Measurements from ENCODE around the gene ANO8. TPM values are rescaled to one million over a fixed set of nuclear protein-coding genes. Genes with fewer than 3 reads are reported as not detected.

The ANO8 gene
- total and polyA plus RNA-seq, 11 donors = 4.8 to 11.0 (median 7.9) TPM

DNA sequence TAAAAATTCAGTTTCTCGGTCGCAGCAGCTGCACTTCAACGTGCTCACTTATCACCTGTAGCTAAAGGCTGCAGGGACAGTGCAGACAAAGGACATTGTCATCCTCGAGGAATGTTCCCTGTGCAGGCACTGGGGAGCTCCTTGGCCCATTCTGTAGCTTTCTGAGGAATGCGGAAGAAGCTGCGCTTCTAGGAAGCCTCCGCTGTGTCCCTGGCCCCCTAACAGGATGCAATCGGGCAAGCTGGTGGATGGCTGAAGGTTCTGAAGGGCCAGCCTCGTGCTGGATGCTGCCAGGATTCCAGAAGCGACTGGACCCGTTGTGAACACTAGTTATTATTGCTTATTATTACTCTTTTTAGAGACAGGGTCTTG, 8.1 kb downstream of the ANO8 start:
- no peak for TF ChIP-seq POLR2A (IDR thresholded peaks at IDR 0.05)
- TF ChIP-seq, protein P1, sequence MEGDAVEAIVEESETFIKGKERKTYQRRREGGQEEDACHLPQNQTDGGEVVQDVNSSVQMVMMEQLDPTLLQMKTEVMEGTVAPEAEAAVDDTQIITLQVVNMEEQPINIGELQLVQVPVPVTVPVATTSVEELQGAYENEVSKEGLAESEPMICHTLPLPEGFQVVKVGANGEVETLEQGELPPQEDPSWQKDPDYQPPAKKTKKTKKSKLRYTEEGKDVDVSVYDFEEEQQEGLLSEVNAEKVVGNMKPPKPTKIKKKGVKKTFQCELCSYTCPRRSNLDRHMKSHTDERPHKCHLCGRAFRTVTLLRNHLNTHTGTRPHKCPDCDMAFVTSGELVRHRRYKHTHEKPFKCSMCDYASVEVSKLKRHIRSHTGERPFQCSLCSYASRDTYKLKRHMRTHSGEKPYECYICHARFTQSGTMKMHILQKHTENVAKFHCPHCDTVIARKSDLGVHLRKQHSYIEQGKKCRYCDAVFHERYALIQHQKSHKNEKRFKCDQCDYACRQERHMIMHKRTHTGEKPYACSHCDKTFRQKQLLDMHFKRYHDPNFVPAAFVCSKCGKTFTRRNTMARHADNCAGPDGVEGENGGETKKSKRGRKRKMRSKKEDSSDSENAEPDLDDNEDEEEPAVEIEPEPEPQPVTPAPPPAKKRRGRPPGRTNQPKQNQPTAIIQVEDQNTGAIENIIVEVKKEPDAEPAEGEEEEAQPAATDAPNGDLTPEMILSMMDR (IDR thresholded peaks at IDR 0.05) = no peak
- Histone ChIP-seq H3K4me3 (no peak overlapping the region), H3K4me1 (peaks cover 0 to 21% (median 0%) of the 10 kb centered on the region in 12 donors), H3K9me3 (no peaks in the 10 kb centered on the region), H3K27ac (no peak overlapping the region), H3K27me3 (peaks cover 0 to 17% (median 0%) of the 10 kb centered on the region in 9 donors), H3K36me3 (peaks cover 0 to 31% (median 5%) of the 10 kb centered on the region in 9 donors)
- intact Hi-C loops (cut with DNase I) = no loop called here
- ATAC-seq (no peak), DNase-seq (no peak)
- 79 to 83% (median 80%) methylated on average over 11 of the region's 11 CpGs for WGBS, 4 donors

- Histone ChIP-seq H3K27ac (no peak overlapping the region), H3K36me3 (peaks cover 0 to 36% (median 10%) of the 10 kb centered on the region in 9 donors)
- intact Hi-C loops (cut with DNase I) = no loop called here
These were observed 8.6 kb downstream of the ANO8 start for GRCh38 chr19:17325881-17326594.

GRCh38 chr19:17325133-17325532, 9.5 kb downstream of the ANO8 start:
- H3K36me3 ChIP-seq = peaks cover 0 to 38% (median 18%) of the 10 kb centered on the region in 9 donors
- intact Hi-C loops (cut with DNase I) = no loop called here
- ATAC-seq (no peak), DNase-seq (no peak)
- no peaks in the 10 kb centered on the region for H3K9me3 ChIP-seq
- no peak overlapping the region for H3K4me3 ChIP-seq
- H3K27ac ChIP-seq = no peak overlapping the region
- no peak for TF ChIP-seq POLR2A (IDR thresholded peaks at IDR 0.05)
- TF ChIP-seq, protein P1 (IDR thresholded peaks at IDR 0.05) = no peak
- H3K27me3 ChIP-seq = peaks cover 0 to 14% (median 0%) of the 10 kb centered on the region in 9 donors
- H3K4me1 ChIP-seq = peaks cover 0 to 21% (median 0%) of the 10 kb centered on the region in 12 donors
- WGBS, 4 donors = 96 to 100% (median 97%) methylated on average over 20 of the region's 20 CpGs

More at GRCh38 chr19:17325881-17326594, 8.6 kb downstream of the ANO8 start:
- DNase-seq = peak in 1 of 5 donors; percentile 58
- Histone ChIP-seq H3K9me3 (no peaks in the 10 kb centered on the region), H3K4me1 (peaks cover 0 to 21% (median 0%) of the 10 kb centered on the region in 12 donors), H3K27me3 (peaks cover 0 to 17% (median 0%) of the 10 kb centered on the region in 9 donors), H3K4me3 (no peak overlapping the region)
- 75 to 89% (median 80%) methylated on average over 17 of the region's 17 CpGs for WGBS, 4 donors
- no peak for ATAC-seq
- TF ChIP-seq, protein P1 (IDR thresholded peaks at IDR 0.05) = no peak
- no peak for TF ChIP-seq POLR2A (IDR thresholded peaks at IDR 0.05)

GRCh38 chr19:17324357-17325114, 10.1 kb downstream of the ANO8 start:
- no peak overlapping the region for H3K4me3 ChIP-seq
- peaks cover 0 to 44% (median 23%) of the 10 kb centered on the region in 9 donors for H3K36me3 ChIP-seq
- no peak for ATAC-seq
- intact Hi-C loops (cut with DNase I) = no loop called here
- H3K9me3 ChIP-seq = no peaks in the 10 kb centered on the region
- WGBS, 4 donors = 84 to 93% (median 92%) methylated on average over 11 to 28 of the region's 28 CpGs
- TF ChIP-seq, protein P1 (IDR thresholded peaks at IDR 0.05) = no peak
- TF ChIP-seq POLR2A (IDR thresholded peaks at IDR 0.05) = no peak
- no peak overlapping the region for H3K27ac ChIP-seq
- peaks cover 0 to 8% (median 0%) of the 10 kb centered on the region in 9 donors for H3K27me3 ChIP-seq
- H3K4me1 ChIP-seq = peaks cover 0 to 21% (median 0%) of the 10 kb centered on the region in 12 donors
- DNase-seq = no peak
